Spleen (tissue), 7 donors: Measurements from ENCODE around the gene MOB2.

Source experiments
- POLR2A ChIP-seq, 3 donors: fragments of 450-650 bp; IDR thresholded peaks; one replicate each; pipeline ENCODE4 v1.5.1; 2017; ENCODE audit warnings: antibody characterized with exemption in 3 of 3, mild to moderate bottlenecking in 1 of 3
- TF ChIP-seq, protein P1 (sequence below), 11 experiments: fragments of 200-600 bp in 7 of 11; fragments of 450-650 bp in 4 of 11; sonication (generic) in 4 of 11; IDR thresholded peaks in 8 of 11; conservative IDR thresholded peaks in 3 of 11; 1 replicate in 7 of 11; 2 replicates in 4 of 11; pipeline versions ENCODE4 v1.4.0 to v1.8.0; 2016 to 2021; ENCODE audit warnings: antibody characterized with exemption in 11 of 11, inconsistent platforms in 4 of 11, mild to moderate bottlenecking in 1 of 11
- donor health status: DM: no; HTN: no; CAD: no; lungs with moderate emphysema.
- donor health status: DM: no; HTN: no; CAD: no.
- donor health status: DM: no; HTN: no; CAD: no.

GRCh38 chr11:1480555-1481482 is 5.8 kb downstream of the MOB2 start:
- TF ChIP-seq, protein P1, sequence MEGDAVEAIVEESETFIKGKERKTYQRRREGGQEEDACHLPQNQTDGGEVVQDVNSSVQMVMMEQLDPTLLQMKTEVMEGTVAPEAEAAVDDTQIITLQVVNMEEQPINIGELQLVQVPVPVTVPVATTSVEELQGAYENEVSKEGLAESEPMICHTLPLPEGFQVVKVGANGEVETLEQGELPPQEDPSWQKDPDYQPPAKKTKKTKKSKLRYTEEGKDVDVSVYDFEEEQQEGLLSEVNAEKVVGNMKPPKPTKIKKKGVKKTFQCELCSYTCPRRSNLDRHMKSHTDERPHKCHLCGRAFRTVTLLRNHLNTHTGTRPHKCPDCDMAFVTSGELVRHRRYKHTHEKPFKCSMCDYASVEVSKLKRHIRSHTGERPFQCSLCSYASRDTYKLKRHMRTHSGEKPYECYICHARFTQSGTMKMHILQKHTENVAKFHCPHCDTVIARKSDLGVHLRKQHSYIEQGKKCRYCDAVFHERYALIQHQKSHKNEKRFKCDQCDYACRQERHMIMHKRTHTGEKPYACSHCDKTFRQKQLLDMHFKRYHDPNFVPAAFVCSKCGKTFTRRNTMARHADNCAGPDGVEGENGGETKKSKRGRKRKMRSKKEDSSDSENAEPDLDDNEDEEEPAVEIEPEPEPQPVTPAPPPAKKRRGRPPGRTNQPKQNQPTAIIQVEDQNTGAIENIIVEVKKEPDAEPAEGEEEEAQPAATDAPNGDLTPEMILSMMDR (IDR thresholded peaks at IDR 0.05 in 8 of 11, conservative IDR thresholded peaks at IDR 0.05 in 3 of 11): no peak
- no peak for TF ChIP-seq POLR2A (IDR thresholded peaks at IDR 0.05)
